ENCODE results near the gene PHACTR1.

DNA sequence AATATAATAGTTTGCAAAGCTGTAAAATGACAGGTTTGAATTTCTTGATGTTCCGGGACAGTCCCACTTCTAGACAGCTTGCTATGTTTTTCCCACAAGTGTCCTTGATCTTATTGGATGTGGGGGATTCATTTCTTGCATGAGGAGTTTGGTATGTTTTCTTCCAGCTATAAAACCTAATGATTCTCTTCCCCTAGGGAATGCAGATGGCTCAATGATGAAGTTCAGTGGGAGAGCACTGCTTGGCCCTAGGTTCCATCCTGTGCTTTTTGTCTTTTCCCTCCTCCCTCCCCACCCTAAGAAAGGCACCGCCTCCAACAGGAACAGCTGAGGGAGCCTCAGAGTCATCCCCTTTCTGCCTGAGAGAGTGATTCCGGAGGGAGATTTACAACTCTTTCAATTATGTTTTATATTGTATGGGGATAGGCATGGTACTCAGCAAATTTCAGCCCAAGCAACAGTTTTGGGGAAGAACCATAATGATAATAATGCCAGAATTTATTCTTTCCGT, 149.2 kb downstream of the PHACTR1 start:
- TF ChIP-seq, protein P1, sequence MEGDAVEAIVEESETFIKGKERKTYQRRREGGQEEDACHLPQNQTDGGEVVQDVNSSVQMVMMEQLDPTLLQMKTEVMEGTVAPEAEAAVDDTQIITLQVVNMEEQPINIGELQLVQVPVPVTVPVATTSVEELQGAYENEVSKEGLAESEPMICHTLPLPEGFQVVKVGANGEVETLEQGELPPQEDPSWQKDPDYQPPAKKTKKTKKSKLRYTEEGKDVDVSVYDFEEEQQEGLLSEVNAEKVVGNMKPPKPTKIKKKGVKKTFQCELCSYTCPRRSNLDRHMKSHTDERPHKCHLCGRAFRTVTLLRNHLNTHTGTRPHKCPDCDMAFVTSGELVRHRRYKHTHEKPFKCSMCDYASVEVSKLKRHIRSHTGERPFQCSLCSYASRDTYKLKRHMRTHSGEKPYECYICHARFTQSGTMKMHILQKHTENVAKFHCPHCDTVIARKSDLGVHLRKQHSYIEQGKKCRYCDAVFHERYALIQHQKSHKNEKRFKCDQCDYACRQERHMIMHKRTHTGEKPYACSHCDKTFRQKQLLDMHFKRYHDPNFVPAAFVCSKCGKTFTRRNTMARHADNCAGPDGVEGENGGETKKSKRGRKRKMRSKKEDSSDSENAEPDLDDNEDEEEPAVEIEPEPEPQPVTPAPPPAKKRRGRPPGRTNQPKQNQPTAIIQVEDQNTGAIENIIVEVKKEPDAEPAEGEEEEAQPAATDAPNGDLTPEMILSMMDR (IDR thresholded peaks at IDR 0.05; ENCODE audit: low read length) = no peak
- no peak for TF ChIP-seq EZH2 (IDR thresholded peaks at IDR 0.05; ENCODE audit: borderline replicate concordance, low read length)

All from OCI-LY1 (cell line).